GM12865 (cell line): ENCODE results near the gene SULT1A3.
A peak's percentile ranks its signal among the peaks of the same experiment; 100 is the strongest.
"Not testable (repeated sequence)": the region's sequence is repeated elsewhere in the genome, so short reads cannot be mapped to it uniquely, and the experiment has no call there.

Source experiments
- DNase-seq: peaks from one replicate; pipeline ENCODE4 v3.0.0; 2010; ENCODE audit warnings: low read depth
- H3K4me3 ChIP-seq: 2 replicates; pipeline ENCODE4 v1.5.1; 2011; ENCODE audit warnings: mild to moderate bottlenecking, low read depth, low read length, control low read depth
- TF ChIP-seq, protein P1 (sequence below): IDR thresholded peaks from 2 replicates; pipeline ENCODE4 v1.5.1; 2011; ENCODE audit warnings: low read length, control low read depth, low read depth, inconsistent platforms; ENCODE audit not compliant: insufficient read depth; ENCODE audit errors: missing control alignments

SULT1A3 gene

DNA sequence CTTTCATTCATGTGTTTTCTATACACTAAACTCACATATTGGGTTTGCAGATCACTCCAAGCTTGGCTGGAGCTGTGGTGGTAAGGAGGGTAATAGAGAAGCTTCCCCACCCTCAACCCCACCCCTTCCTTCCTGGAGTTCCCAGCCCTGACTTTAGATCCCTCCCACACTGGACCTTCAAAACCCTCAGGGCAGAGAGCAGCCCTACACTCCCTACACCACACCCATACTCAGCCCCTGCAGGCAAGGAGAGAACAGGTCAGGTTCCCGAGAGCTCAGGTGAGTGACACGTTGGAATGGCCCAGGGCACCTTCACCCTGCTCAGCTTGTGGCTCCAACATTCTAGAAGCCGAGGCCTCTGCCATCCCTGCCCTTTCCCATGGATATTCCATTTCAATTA, at the start of gene SULT1A3:
TSS of gene SULT1A3 (plus strand) at position 207 of the 400 bp plus-strand sequence. CDS start 1,474 bp downstream, outside the sequence.
- not testable (repeated sequence) for DNase-seq, H3K4me3 ChIP-seq

DNA sequence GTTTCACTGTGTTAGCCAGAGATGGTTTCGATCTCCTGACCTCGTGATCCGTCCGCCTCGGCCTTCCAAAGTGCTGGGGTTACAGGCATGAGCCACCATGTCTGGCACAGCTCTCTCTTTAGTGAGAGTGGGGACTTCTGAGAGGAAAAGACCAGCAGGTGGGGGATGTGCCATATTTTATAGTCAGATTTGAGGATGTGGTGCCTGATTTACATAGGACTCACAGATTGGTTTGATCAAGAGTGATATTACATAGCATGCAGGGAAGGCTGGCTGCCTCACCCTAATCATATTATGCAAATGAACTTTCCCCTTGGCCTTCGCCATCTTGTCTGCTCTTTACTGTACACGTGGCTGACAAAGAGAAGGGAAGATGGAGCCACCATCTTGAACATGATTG, 48.0 kb upstream of the SULT1A3 start:
- no peak overlapping the region for H3K4me3 ChIP-seq
- DNase-seq, result no peak

DNA sequence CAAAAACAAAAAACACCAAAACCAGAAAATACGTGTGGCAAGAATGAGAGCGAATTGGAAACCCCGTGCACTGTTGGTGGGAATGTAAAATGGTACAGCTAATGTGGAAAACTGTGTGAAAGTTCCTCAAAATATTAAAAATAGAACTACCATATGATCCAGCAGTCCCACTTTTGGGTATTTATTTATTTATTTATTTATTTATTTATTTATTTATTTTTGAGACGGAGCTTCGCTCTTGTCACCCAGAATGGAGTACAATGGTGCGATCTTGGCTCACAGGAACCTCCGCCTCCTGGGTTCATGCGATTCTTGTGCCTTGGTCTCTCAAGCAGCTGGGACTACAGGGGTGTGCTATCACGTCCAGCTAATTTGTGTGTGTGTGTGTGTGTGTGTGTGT, 46.5 kb upstream of the SULT1A3 start:
- TF ChIP-seq, protein P1, sequence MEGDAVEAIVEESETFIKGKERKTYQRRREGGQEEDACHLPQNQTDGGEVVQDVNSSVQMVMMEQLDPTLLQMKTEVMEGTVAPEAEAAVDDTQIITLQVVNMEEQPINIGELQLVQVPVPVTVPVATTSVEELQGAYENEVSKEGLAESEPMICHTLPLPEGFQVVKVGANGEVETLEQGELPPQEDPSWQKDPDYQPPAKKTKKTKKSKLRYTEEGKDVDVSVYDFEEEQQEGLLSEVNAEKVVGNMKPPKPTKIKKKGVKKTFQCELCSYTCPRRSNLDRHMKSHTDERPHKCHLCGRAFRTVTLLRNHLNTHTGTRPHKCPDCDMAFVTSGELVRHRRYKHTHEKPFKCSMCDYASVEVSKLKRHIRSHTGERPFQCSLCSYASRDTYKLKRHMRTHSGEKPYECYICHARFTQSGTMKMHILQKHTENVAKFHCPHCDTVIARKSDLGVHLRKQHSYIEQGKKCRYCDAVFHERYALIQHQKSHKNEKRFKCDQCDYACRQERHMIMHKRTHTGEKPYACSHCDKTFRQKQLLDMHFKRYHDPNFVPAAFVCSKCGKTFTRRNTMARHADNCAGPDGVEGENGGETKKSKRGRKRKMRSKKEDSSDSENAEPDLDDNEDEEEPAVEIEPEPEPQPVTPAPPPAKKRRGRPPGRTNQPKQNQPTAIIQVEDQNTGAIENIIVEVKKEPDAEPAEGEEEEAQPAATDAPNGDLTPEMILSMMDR, result no peak
- DNase-seq, result no peak
- H3K4me3 ChIP-seq, result no peak overlapping the region

More for the DNA sequence above, 48.0 kb upstream of the SULT1A3 start:
- TF ChIP-seq, protein P1, result no peak

DNA sequence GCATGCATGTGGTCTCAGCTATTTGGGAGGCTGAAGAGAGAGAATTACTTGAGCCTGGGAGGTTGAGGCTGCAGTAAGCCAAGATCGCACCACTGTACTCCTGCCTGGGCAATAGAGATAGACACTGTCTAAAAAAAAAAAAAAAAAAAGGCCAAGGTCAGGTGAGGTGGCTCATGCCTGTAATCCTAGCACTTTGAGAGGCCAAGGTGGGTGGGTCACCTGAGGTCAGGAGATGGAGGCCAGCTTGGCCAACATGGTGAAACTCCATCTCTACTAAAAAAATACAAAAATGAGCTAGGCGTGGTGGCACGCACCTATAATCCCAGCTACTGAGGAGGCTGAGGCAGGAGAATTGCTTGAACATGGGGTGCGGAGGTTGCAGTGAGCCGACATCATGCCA, 43.9 kb upstream of the SULT1A3 start:
- TF ChIP-seq, protein P1, result no peak
- DNase-seq, result no peak
- H3K4me3 ChIP-seq, result no peak overlapping the region

DNA sequence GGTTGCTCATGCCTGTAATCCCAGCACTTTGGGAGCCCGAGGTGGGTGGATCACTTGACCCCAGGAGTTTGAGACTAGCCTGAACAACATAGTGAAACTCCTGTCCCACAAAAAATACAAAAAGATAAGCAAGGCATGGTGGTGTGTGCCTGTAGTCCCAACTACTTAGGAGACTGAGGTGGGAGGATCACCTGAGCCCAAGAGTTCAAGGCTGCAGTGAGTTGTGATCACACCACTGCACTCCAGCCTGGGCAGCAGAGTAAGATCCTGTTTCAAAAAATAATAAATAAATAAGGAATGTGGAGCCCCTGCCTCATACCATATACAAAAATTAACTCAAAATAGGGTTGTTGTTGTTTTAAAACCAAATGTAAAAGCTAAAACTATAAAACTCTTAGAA, 41.8 kb upstream of the SULT1A3 start:
- no peak for DNase-seq
- H3K4me3 ChIP-seq, result no peak overlapping the region
- TF ChIP-seq, protein P1, result no peak

DNA sequence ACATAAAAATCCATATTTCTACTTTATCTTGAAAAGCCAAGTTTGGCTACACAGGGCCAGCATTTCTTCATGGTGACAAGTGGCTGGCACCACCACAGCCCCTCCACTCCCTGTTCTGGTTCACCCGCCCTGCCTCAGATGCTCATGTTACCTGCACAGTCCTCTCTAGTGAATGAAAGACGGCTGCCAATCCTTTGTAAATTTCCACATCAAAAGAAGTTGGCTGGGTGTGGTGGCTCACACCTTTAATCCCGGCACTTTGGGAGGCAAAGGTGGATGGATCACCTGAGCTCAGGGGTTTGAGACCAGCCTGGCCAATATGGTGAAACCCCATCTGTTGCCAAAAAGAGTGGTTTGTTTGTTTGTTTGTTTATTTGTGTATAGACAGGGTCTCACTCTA, 35.5 kb upstream of the SULT1A3 start:
- TF ChIP-seq, protein P1, result no peak
- DNase-seq, result no peak
- no peak overlapping the region for H3K4me3 ChIP-seq

DNA sequence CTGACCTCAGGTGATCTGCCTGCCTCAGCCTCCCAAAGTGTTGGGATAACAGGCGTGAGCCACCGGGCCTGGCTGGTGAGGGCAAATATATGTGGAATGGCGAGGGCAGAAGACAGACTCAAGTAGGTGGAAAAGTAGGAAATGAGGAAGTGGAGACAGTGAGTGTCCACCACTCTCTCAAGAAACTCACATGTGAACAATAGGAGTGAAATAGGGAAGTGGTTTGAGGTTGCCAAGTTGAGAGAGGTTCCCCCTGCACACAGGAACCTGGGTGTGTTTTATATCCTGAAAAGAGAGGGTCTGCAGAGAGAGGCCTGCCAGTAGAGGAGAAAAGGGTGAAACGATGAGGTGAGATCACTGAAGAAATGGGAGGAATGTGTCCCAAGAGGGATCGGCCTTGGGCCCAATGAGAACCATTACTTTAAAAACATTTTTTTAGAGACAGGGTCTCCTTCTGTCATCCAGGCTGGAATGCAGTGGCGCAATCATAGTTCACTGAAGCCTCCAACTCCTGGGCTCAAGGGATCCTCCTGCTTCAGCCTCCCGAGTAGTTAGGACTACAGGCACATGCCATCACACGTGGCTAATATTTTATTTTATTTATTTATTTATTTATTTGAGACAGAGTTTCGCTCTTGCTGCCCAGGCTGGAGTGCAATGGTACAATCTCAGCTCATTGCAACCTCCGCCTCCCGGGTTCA, 32.7 kb upstream of the SULT1A3 start:
- TF ChIP-seq, protein P1, result no peak
- no peak overlapping the region for H3K4me3 ChIP-seq
- peak; percentile 85 for DNase-seq

DNA sequence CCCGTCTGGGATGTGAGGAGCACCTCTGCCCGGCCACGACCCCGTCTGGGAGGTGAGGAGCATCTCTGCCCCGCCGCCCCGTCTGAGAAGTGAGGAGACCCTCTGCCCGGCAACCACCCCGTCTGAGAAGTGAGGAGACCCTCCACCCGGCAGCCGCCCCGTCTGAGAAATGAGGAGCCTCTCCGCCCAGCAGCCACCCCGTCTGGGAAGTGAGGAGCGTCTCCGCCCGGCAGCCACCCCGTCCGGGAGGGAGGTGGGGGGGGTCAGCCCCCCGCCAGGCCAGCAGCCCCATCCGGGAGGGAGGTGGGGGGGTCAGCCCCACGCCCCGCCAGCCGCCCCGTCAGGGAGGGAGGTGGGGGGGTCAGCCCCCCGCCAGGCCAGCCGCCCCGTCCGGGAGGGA, 30.3 kb upstream of the SULT1A3 start:
- not testable (repeated sequence) for DNase-seq, H3K4me3 ChIP-seq

DNA sequence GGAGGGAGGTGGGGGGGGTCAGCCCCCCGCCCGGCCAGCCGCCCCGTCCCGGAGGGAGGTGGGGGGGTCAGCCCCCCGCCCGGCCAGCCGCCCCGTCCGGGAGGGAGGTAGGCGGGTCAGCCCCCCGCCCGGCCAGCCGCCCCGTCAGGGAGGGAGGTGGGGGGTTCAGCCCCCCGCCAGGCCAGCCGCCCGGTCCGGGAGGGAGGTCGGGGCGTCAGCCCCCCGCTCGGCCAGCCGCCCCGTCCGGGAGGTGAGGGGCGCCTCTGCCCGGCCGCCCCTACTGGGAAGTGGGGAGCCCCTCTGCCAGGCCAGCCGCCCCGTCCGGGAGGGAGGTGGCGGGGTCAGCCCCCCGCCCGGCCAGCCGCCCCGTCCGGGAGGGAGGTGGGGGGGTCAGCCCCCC, 29.6 kb upstream of the SULT1A3 start:
- not testable (repeated sequence) for H3K4me3 ChIP-seq, DNase-seq

DNA sequence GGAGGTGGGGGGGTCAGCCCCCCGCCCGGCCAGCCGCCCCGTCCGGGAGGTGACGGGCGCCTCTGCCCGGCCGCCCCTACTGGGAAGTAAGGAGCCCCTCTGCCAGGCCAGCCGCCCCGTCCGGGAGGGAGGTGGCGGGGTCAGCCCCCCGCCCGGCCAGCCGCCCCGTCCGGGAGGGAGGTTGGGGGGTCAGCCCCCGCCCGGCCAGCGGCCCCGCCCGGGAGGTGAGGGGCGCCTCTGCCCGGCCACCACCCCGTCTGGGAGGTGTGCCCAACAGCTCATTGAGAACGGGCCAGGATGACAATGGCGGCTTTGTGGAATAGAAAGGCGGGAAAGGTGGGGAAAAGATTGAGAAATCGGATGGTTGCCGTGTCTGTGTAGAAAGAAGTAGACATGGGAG, 28.9 kb upstream of the SULT1A3 start:
- not testable (repeated sequence) for H3K4me3 ChIP-seq, DNase-seq
